Urinary bladder (tissue), 4 donors: ENCODE results near the gene DTHD1. TPM values are rescaled to one million over a fixed set of nuclear protein-coding genes. Genes with fewer than 3 reads are reported as not detected.

ENCODE experiments used
- DNase-seq: peaks from one replicate; pipeline ENCODE4 v3.0.0-alpha.2; 2015; ENCODE audit errors: extremely low spot score
- H3K27ac ChIP-seq: one replicate; pipeline ENCODE4 v1.5.1; 2013; ENCODE audit warnings: low read depth, mild to moderate bottlenecking, moderate library complexity
- H3K36me3 ChIP-seq: one replicate; pipeline ENCODE4 v1.6.1; 2013; ENCODE audit warnings: mild to moderate bottlenecking, moderate library complexity; ENCODE audit not compliant: insufficient read depth
- H3K4me1 ChIP-seq: one replicate; pipeline ENCODE4 v1.6.1; 2013; ENCODE audit warnings: mild to moderate bottlenecking, moderate library complexity; ENCODE audit not compliant: insufficient read depth
- H3K4me3 ChIP-seq: one replicate; pipeline ENCODE4 v1.5.1; 2013; ENCODE audit warnings: low read depth, low read length
- WGBS: extraction: QIAGEN DNeasy Blood & Tissue Kit; methylation state at CpG from one replicate; pipeline ENCODE4 v1.1.7; 2013; 5-methylcytosine and 5-hydroxymethylcytosine counted together
- polyA plus RNA-seq: library from polyadenylated mRNA; stranded (reverse); fragments of 200-250 nt; gene quantifications from one replicate; pipeline ENCODE4 v1.2.3, GENCODE V29; 2013
- total RNA-seq: library from RNA; depleted of rRNA; stranded (reverse); fragments of >200 nt; gene quantifications from one replicate; pipeline ENCODE4 v1.2.3, GENCODE V29; 2014
- donor health status: healthy with polysubstance abuse.
- donor health status: healthy.

The DTHD1 gene
- total RNA-seq: not detected
- polyA plus RNA-seq: 0.04 TPM

DNA sequence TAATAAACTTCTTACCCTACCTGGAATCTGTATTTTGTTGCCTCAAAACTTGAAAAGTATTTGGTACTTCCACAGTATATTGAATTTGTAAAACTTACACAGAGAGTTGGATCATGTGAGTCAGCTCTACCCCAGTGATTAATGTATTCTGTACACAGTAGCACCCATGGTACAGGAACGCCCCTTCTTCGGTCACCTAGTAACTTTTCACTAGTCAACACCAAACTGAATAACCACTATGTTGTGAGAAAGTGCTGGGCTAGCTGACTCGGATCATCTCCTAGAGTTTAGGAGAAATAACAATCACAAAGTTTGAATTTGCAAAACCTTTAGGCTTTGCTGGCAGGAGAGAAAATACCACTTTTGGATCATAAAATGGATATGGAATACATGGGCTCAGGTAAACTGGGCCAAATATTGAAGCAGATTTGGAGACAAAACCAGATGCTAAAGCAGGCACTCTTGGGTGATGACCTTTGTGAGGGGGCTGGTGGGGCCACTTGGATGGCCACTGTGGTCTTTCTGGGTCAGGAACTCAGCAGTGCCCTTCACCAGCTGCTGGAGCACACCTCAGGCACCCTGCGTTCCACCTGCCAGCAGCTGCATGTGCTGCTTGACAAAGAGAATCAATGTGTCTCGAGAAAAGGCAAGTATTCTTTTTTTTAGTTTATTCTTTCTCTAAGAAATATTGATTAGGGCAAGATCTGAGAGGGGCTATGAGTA is at the start of gene DTHD1:
DTHD1 (plus strand) TSS at position 233 of the 723 bp plus-strand sequence; CDS start at position 376, 143 bp downstream.
- 89% methylated on average over 5 of the region's 5 CpGs for WGBS
- no peak for DNase-seq
- H3K4me1 ChIP-seq: no peaks in the 10 kb centered on the region
- no peak within 1 kb of the TSS for H3K4me3 ChIP-seq
- H3K36me3 ChIP-seq: no peaks in the 10 kb centered on the region
- no peak within 1 kb of the TSS for H3K27ac ChIP-seq

GRCh38 chr4:36233567-36234266 is 47.7 kb upstream of the DTHD1 start:
- no peak for DNase-seq
- 85% methylated on average over 10 of the region's 10 CpGs for whole genome bisulfite sequencing

GRCh38 chr4:36235306-36235705 is 46.1 kb upstream of the DTHD1 start:
- no peaks in the 10 kb centered on the region for H3K36me3 ChIP-seq
- DNase-seq: no peak
- H3K4me3 ChIP-seq: no peak overlapping the region
- H3K27ac ChIP-seq: no peak overlapping the region
- no peaks in the 10 kb centered on the region for H3K4me1 ChIP-seq
- WGBS: 53% methylated on average over 3 of the region's 3 CpGs

More at GRCh38 chr4:36233567-36234266, 47.7 kb upstream of the DTHD1 start:
- no peaks in the 10 kb centered on the region for H3K4me1 ChIP-seq
- H3K27ac ChIP-seq: no peak overlapping the region
- H3K4me3 ChIP-seq: no peak overlapping the region
- H3K36me3 ChIP-seq: no peaks in the 10 kb centered on the region

GRCh38 chr4:36236159-36236558 is 45.3 kb upstream of the DTHD1 start:
- Histone ChIP-seq H3K4me3 (no peak overlapping the region), H3K27ac (no peak overlapping the region), H3K4me1 (no peaks in the 10 kb centered on the region), H3K36me3 (no peaks in the 10 kb centered on the region)
- 63% methylated on average over 2 of the region's 2 CpGs for WGBS
- no peak for DNase-seq

DNA sequence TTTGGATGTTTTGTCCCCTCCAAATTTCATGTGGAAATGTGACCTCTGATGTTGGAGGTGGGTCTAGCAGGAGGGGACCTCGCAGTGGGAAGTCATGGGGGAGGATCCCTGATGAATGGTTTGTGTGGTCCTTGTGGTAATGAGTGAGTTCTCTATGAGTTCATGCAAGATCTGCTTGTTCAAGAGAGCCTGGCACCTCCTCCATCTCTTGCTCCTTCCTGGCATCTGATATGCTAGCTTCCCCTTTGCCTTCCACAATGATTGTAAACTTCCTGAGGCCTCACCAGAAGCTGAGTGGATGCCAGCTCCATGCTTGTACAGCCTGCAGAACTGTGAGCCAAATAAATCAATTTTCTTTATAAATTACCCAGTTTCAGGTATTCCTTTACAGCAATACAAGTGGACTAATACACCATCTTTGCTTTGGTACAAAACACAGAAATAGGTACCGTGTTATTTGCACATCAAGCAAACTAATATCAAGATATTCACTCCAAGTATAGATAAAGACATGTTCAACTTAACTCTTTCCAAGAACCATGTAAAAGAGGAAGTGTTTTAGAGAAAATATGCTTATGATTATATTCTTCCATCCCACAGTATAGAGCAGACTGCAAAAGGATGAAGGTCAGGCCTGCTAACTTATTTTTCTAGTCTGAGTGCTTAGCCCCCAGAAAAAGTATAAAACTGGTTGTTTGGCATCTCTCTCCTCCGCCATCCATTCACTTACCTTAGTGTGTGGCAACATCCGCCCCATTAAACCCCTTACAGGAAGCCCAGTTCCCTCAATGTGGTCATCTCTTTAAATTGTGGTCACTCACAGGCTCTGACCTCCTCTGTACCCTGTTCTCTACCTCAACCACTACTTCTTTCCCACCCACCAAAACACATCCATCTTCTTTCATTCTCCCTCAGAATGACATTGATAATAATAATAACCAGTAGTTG is 43.8 kb upstream of the DTHD1 start:
- Histone ChIP-seq H3K4me3 (no peak overlapping the region), H3K27ac (no peak overlapping the region), H3K36me3 (no peaks in the 10 kb centered on the region), H3K4me1 (no peaks in the 10 kb centered on the region)
- WGBS: 76% methylated on average over 4 of the region's 4 CpGs
- DNase-seq: no peak

- no peaks in the 10 kb centered on the region for H3K36me3 ChIP-seq
- H3K27ac ChIP-seq: no peak overlapping the region
- no peak overlapping the region for H3K4me3 ChIP-seq
- WGBS: 57% methylated on average over 2 of the region's 2 CpGs
- no peaks in the 10 kb centered on the region for H3K4me1 ChIP-seq
- DNase-seq: no peak
These were observed 39.6 kb upstream of the DTHD1 start for GRCh38 chr4:36241771-36242170.

DNA sequence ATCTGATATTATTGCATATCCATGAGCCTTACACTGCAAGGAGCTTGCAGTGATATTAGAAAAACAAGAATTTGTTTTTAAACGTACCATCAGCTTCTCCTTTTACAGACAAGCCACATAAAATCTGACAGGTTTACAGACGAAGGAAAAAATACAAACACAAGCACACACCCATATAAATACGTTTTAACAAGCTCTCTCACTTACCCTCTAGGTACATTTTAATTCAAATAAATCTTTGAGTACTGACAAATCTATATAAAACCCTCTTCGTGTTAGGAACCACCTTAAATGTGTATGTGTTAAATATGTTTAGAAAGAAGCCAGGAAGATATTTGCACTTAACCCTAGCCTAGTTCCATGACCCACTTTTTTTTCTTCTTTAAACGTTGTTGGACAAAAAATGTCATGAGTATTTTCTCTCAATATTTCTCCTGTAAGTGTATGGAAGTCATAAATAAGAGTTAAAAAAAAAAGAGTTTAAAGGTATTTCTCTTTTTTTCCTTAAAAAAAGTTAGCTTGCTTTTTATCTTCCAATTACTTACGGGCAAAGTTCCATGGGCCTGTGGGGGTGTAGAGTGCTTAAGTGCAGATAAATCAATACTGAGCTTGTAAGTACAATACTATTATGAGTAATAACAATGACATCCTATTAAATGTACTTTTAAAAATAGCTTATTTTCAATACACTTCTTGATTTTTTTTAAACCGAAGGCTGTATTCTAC is 38.6 kb upstream of the DTHD1 start:
- DNase-seq: no peak
- Histone ChIP-seq H3K4me1 (no peaks in the 10 kb centered on the region), H3K27ac (no peak overlapping the region), H3K4me3 (no peak overlapping the region), H3K36me3 (no peaks in the 10 kb centered on the region)
- 37% methylated on average over 7 of the region's 7 CpGs for WGBS

- no peak for DNase-seq
- Histone ChIP-seq H3K4me3 (peak overlapping the region; percentile 65), H3K27ac (peak overlapping the region; percentile 91), H3K4me1 (no peaks in the 10 kb centered on the region), H3K36me3 (no peaks in the 10 kb centered on the region)
- WGBS: 3% methylated on average over 38 of the region's 38 CpGs
These were observed 37.8 kb upstream of the DTHD1 start for GRCh38 chr4:36243355-36244256.

DNA sequence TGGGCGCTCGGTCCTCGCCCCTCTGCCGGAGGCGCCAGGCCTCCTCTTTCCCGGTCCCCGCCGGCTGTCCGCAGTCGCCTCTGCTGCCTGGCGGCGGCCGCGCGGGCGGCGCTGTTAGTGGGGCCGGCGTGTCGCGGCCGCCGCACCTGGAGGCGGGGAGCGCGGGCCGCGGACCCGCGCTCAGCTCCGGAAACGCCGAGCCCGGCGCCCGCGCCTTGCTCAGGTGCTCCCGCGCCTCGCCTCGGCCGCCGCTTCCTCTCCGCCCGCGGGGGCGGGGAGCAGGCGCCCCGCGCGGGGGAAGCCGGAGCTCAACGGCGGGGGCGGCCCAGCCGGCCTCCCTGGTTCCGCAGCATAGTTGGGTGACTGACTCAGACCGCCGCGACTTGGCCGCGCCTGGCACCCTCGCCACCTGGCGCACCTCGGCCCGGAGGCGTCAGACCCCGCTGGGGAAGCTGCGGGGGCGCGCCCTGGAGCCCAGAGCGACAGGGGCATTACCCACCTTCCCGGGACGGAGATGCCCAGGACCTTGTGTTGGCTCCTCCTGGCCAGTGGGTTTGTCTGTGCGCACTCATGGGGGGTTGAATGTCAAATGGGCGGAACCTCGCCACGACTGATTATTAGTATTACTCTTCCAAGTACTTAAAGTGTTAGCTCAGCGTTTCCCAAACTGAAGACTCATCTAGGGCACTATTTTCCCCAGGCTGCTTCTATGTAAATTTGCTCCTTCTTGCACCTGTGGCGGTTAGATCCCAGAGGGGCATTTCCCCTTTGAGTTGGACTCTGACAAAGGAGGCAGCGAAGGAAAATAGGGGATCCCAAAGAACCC is 36.9 kb upstream of the DTHD1 start, which contains the start of gene ARAP2:
ARAP2 (minus strand) TSS at position 258 of the 826 bp plus-strand sequence. CDS start 15,028 bp downstream, outside the sequence.
- no peaks in the 10 kb centered on the region for H3K4me1 ChIP-seq
- no peak for DNase-seq
- no peaks in the 10 kb centered on the region for H3K36me3 ChIP-seq
- peak within 1 kb of the TSS; percentile 65 for H3K4me3 ChIP-seq
- WGBS: 2% methylated on average over 81 of the region's 81 CpGs
- H3K27ac ChIP-seq: peak within 1 kb of the TSS; percentile 91

DNA sequence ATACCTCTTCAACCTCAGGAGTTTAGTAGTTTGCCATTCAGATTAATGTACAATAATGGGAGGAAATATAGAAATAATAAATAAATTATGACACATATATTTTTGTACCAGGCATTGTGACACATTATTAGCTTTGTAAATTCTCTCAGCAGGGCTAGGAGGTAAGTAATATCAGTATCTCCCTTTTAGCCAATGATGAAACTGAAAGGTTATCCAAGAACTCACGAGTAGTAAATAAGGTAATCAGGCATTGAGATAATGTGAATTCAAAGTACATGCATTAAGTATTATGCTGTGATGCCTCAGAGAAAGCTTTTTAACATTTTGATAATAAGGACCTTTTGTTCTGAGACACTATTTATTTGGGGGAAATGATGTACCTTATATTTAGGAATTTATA is 31.8 kb upstream of the DTHD1 start:
- Histone ChIP-seq H3K27ac (no peak overlapping the region), H3K4me1 (no peaks in the 10 kb centered on the region), H3K36me3 (no peaks in the 10 kb centered on the region), H3K4me3 (no peak overlapping the region)
- WGBS: 73% methylated on average over 1 of the region's 1 CpG
- DNase-seq: no peak

- no peak overlapping the region for H3K4me3 ChIP-seq
- no peaks in the 10 kb centered on the region for H3K36me3 ChIP-seq
- H3K27ac ChIP-seq: no peak overlapping the region
- H3K4me1 ChIP-seq: no peaks in the 10 kb centered on the region
- no peak for DNase-seq
- 48% methylated on average over 2 of the region's 2 CpGs for WGBS
These were observed 29.4 kb upstream of the DTHD1 start for GRCh38 chr4:36251983-36252382.
